ENCODE data around the gene LEF1. TPM values are rescaled to one million over a fixed set of nuclear protein-coding genes. Genes with fewer than 3 reads are reported as not detected.

The LEF1 gene
- total and polyA plus RNA-seq, 4 experiments from 2014 or later = 307 to 399 (median 372) TPM

GRCh38 chr4:108152980-108153379 lies 15.8 kb downstream of the LEF1 start:
- H3K4me1 ChIP-seq (ENCODE audit: insufficient read depth, low read length) = peaks cover 96% of the 10 kb centered on the region
- peaks cover 56 to 73% (median 65%) of the 10 kb centered on the region in 4 donors for H3K4me1 Mint-ChIP-seq
- intact Hi-C loops (cut with micrococcal nuclease) = no loop called here

DNA sequence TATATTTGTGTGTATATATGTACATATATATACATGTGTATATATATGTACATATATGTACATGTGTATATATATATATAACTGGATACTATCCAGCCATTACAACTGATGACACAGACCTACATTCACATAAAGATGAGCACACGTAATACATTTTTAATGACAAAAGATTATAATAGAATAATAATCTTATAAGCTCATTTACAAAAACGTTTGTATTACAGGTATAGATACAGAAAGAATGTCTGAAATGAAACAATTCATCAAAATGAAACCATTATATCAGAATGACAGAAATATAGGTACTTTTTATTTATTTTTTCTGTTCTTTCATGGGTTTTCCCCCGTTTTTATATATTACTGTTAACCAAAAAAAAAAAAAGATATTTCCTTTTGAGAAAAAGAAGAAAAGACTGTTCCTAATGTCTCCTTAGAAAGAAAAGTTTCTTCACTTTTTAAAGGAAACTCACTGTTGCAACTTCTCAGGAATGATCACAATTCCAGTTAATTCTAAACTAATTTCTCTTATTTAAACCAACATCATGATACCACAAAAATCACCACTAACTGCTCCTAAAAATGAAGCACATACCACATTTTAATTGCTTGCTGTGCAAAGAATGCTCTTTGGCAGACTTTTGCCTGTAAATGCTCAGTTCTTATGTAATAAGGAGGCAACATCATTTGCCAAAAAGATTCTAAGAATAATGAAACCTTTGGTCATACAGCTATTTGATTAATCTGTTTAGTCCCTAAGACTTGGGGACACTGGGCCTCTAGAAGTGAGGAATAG lies 18.9 kb downstream of the LEF1 start:
- CTCF ChIA-PET (ENCODE audit: partially characterized antibody) = interaction anchor here (0.7 to 1.5 kb wide), 7 partner anchors 21 to 285 kb away, joined by 3 to 5 read pairs (median 3); no protein-coding TSS in a partner anchor

More at GRCh38 chr4:108152980-108153379, 15.8 kb downstream of the LEF1 start:
- ChIA-PET CTCF (ENCODE audit: partially characterized antibody) (no interaction called here), POLR2A (ENCODE audit: partially characterized antibody) (interaction anchor here (1.3 to 2.9 kb wide), 3 partner anchors 8 to 45 kb away, joined by 6 to 11 read pairs (median 7); no protein-coding TSS in a partner anchor)
- Histone ChIP-seq H3K27me3 (ENCODE audit: insufficient read depth, low read length) (no peaks in the 10 kb centered on the region), H3K27ac (ENCODE audit: low read depth, low read length) (no peak overlapping the region), H3K9me3 (ENCODE audit: control insufficient read depth in 1 of 2, low read length in 2 of 2) (no peaks in the 10 kb centered on the region), H3K4me3 (ENCODE audit: low read length in 2 of 2) (no peak overlapping the region), H3K36me3 (ENCODE audit: insufficient read depth, low read length) (peaks cover 12% of the 10 kb centered on the region)
- peak overlapping the region; percentile 36 to 86 (median 80) for H3K27ac Mint-ChIP-seq
- H3K27me3 Mint-ChIP-seq = no peaks in the 10 kb centered on the region
- H3K4me3 Mint-ChIP-seq = peak overlapping the region; percentile 41 to 82 (median 65)
- no peak for DNase-seq
- H3K36me3 Mint-ChIP-seq = peaks cover 26 to 62% of the 10 kb centered on the region in 2 donors
- peaks cover 0 to 2% (median 0%) of the 10 kb centered on the region in 8 donors for H3K9me3 Mint-ChIP-seq

DNA sequence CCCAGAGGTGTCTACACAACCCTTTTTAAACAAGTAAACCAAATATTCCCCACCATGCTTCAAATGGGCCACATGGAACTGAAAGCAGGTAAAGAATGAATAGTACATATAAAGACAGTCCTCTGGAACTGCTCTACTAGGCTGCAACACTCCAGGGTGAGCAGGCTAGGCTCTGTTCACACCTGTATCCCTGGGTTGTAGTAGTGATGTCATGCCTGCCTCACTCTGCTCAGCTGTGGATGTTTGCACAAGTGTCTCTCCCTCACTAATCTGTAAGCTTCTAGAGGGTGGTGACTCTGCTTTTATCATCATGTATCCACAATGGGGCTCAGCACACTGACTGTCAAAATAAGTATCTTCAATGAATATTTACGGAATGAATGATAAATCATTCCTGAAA lies 20.4 kb downstream of the LEF1 start:
- CTCF ChIA-PET (ENCODE audit: partially characterized antibody) = no interaction called here
- peaks cover 28 to 76% of the 10 kb centered on the region in 2 donors for H3K36me3 Mint-ChIP-seq
- H3K4me3 ChIP-seq (ENCODE audit: low read length in 2 of 2) = no peak overlapping the region
- intact Hi-C loops (cut with micrococcal nuclease) = no loop called here
- H3K27ac Mint-ChIP-seq = peak overlapping the region; percentile 8 to 86 (median 40)
- peaks cover 0 to 2% (median 0%) of the 10 kb centered on the region in 8 donors for H3K9me3 Mint-ChIP-seq
- H3K9me3 ChIP-seq (ENCODE audit: control insufficient read depth in 1 of 2, low read length in 2 of 2) = no peaks in the 10 kb centered on the region
- POLR2A ChIA-PET (ENCODE audit: partially characterized antibody) = interaction anchor here (1.0 to 3.4 kb wide), 5 partner anchors 9 to 41 kb away, joined by 3 to 13 read pairs (median 4); no protein-coding TSS in a partner anchor
- peak overlapping the region; percentile 12 for H3K27ac ChIP-seq (ENCODE audit: low read depth, low read length)
- H3K4me1 Mint-ChIP-seq = peaks cover 77 to 93% (median 84%) of the 10 kb centered on the region in 4 donors
- no peaks in the 10 kb centered on the region for H3K27me3 ChIP-seq (ENCODE audit: insufficient read depth, low read length)
- peak overlapping the region in 7 of 8 donors; percentile 22 to 75 (median 49) for H3K4me3 Mint-ChIP-seq
- H3K27me3 Mint-ChIP-seq = peaks cover 0 to 1% of the 10 kb centered on the region in 2 donors
- H3K36me3 ChIP-seq (ENCODE audit: insufficient read depth, low read length) = peaks cover 12% of the 10 kb centered on the region
- DNase-seq = peak in 2 of 5 donors; percentile 28 to 72
- H3K4me1 ChIP-seq (ENCODE audit: insufficient read depth, low read length) = peaks cover 96% of the 10 kb centered on the region

More for the DNA sequence above, 18.9 kb downstream of the LEF1 start:
- Histone ChIP-seq H3K4me1 (ENCODE audit: insufficient read depth, low read length) (peaks cover 96% of the 10 kb centered on the region), H3K9me3 (ENCODE audit: control insufficient read depth in 1 of 2, low read length in 2 of 2) (no peaks in the 10 kb centered on the region), H3K27ac (ENCODE audit: low read depth, low read length) (peak overlapping the region; percentile 34), H3K4me3 (ENCODE audit: low read length in 2 of 2) (no peak overlapping the region), H3K36me3 (ENCODE audit: insufficient read depth, low read length) (peaks cover 12% of the 10 kb centered on the region), H3K27me3 (ENCODE audit: insufficient read depth, low read length) (no peaks in the 10 kb centered on the region)
- H3K27me3 Mint-ChIP-seq = peaks cover 0 to 1% of the 10 kb centered on the region in 2 donors
- intact Hi-C loops (cut with micrococcal nuclease) = loop anchor here (1.0 to 2.0 kb wide), 2 partner anchors 7 to 15 kb away; no protein-coding TSS in a partner anchor
- POLR2A ChIA-PET (ENCODE audit: partially characterized antibody) = interaction anchor here (0.9 to 3.4 kb wide), 5 partner anchors 9 to 86 kb away, joined by 3 to 13 read pairs (median 10); no protein-coding TSS in a partner anchor
- H3K36me3 Mint-ChIP-seq = peaks cover 28 to 66% of the 10 kb centered on the region in 2 donors
- peak overlapping the region; percentile 26 to 68 (median 48) for H3K27ac Mint-ChIP-seq
- H3K4me1 Mint-ChIP-seq = peaks cover 64 to 79% (median 71%) of the 10 kb centered on the region in 4 donors
- H3K4me3 Mint-ChIP-seq = peak overlapping the region in 6 of 8 donors; percentile 8 to 59 (median 30)
- peaks cover 0 to 2% (median 0%) of the 10 kb centered on the region in 8 donors for H3K9me3 Mint-ChIP-seq
- no peak for DNase-seq

DNA sequence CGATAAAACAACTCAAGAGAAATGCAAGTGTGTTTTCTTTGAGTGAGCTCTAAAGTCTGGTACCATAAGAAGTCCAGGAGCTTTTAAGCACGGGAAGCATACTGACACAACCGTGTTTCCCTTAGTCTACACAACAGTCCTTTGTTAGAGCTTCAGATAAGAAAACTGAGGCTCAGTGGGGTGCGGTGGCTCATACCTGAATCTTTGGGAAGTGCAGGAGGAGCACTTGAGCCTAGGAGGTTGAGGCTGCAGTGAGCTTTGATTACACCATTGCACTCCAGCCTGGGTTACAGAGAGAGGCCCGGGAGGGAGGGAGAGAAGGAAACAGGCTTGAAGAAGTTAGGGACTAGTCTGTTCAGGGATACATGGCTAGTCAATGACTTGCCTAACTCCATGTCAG lies 21.9 kb downstream of the LEF1 start:
- H3K27me3 ChIP-seq (ENCODE audit: insufficient read depth, low read length) = no peaks in the 10 kb centered on the region
- ChIA-PET CTCF (ENCODE audit: partially characterized antibody) (interaction anchor here (0.7 kb wide), 1 partner anchor 428 kb away, joined by 4 read pairs; no protein-coding TSS in a partner anchor), POLR2A (ENCODE audit: partially characterized antibody) (interaction anchor here (0.6 to 14.8 kb wide), 8 partner anchors 9 to 1564 kb away, joined by 3 to 159 read pairs (median 4); partner anchors contain the start of gene LEF1)
- Mint-ChIP-seq H3K4me1 (peaks cover 74 to 93% (median 83%) of the 10 kb centered on the region in 4 donors), H3K27ac (peak overlapping the region in 6 of 7 donors; percentile 9 to 86 (median 68)), H3K36me3 (peaks cover 14 to 66% of the 10 kb centered on the region in 2 donors), H3K4me3 (peak overlapping the region in 6 of 8 donors; percentile 49 to 75 (median 71)), H3K27me3 (peaks cover 0 to 1% of the 10 kb centered on the region in 2 donors), H3K9me3 (peaks cover 0 to under 1% (median 0%) of the 10 kb centered on the region in 8 donors)
- DNase-seq = no peak
- no peak overlapping the region for H3K27ac ChIP-seq (ENCODE audit: low read depth, low read length)
- H3K36me3 ChIP-seq (ENCODE audit: insufficient read depth, low read length) = peaks cover 12% of the 10 kb centered on the region
- intact Hi-C loops (cut with micrococcal nuclease) = loop anchor here (1.0 kb wide), 1 partner anchor 8 kb away; no protein-coding TSS in a partner anchor
- no peaks in the 10 kb centered on the region for H3K9me3 ChIP-seq (ENCODE audit: control insufficient read depth in 1 of 2, low read length in 2 of 2)
- H3K4me3 ChIP-seq (ENCODE audit: low read length in 2 of 2) = no peak overlapping the region
- H3K4me1 ChIP-seq (ENCODE audit: insufficient read depth, low read length) = peaks cover 96% of the 10 kb centered on the region

DNA sequence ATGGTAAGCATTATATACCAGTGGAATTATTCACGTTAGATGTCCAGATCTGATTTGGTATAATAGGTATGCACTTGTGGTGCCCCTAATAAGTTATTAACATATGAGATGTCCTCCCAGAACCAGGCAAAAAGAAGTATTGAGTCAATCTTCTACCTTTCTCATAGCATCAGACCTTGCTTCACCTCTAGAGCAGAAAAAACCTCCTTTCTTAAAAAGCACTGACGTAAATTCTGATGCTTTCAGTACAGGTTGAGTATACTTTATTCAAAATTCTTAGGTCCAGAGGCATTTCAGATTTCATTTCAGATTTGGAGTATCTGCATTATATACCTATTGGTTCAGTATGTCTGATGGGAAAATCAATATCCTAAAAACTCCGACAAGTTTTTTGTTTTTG lies 22.4 kb downstream of the LEF1 start:
- intact Hi-C loops (cut with micrococcal nuclease) = no loop called here
- Mint-ChIP-seq H3K27me3 (peaks cover 0 to 1% of the 10 kb centered on the region in 2 donors), H3K27ac (peak overlapping the region in 6 of 7 donors; percentile 63 to 86 (median 70)), H3K4me3 (peak overlapping the region in 5 of 8 donors; percentile 12 to 75 (median 70)), H3K4me1 (peaks cover 75 to 93% (median 84%) of the 10 kb centered on the region in 4 donors), H3K9me3 (no peaks in the 10 kb centered on the region), H3K36me3 (peaks cover 10 to 67% of the 10 kb centered on the region in 2 donors)
- ChIA-PET POLR2A (ENCODE audit: partially characterized antibody) (interaction anchor here (0.9 to 14.8 kb wide), 7 partner anchors 9 to 26 kb away, joined by 3 to 159 read pairs (median 6); partner anchors contain the start of gene LEF1), CTCF (ENCODE audit: partially characterized antibody) (no interaction called here)
- no peaks in the 10 kb centered on the region for H3K27me3 ChIP-seq (ENCODE audit: insufficient read depth, low read length)
- no peaks in the 10 kb centered on the region for H3K9me3 ChIP-seq (ENCODE audit: control insufficient read depth in 1 of 2, low read length in 2 of 2)
- no peak overlapping the region for H3K4me3 ChIP-seq (ENCODE audit: low read length in 2 of 2)
- no peak overlapping the region for H3K27ac ChIP-seq (ENCODE audit: low read depth, low read length)
- peaks cover 10% of the 10 kb centered on the region for H3K36me3 ChIP-seq (ENCODE audit: insufficient read depth, low read length)
- no peak for DNase-seq
- H3K4me1 ChIP-seq (ENCODE audit: insufficient read depth, low read length) = peaks cover 96% of the 10 kb centered on the region

DNA sequence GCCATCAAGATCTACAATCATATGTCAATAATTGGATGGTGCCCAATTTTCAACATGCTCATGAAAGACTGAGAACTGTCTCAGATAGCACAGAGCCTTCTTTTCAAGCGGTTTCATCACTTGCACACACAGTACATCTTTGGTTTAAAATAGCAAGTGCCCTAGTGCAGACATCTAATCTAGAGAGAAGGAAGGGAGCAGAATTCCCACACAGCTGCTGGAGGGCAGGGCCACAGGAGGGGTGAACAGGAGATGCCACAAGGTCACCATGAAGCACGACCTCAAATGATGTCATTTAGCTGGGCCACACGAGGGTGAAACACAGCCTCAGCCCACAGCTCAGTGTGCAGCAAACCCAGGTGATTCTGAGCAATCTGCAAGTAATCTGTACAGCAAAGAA lies 24.3 kb downstream of the LEF1 start:
- POLR2A ChIA-PET (ENCODE audit: partially characterized antibody) = interaction anchor here (0.8 to 14.8 kb wide), 7 partner anchors 9 to 36 kb away, joined by 3 to 159 read pairs (median 6); no protein-coding TSS in a partner anchor
- CTCF ChIA-PET (ENCODE audit: partially characterized antibody) = interaction anchor here (1.1 to 1.5 kb wide), 2 partner anchors 13 to 52 kb away, joined by 3 to 4 read pairs; no protein-coding TSS in a partner anchor

More for the DNA sequence above, 24.3 kb downstream of the LEF1 start:
- no peak overlapping the region for H3K27ac ChIP-seq (ENCODE audit: low read depth, low read length)
- H3K36me3 ChIP-seq (ENCODE audit: insufficient read depth, low read length) = peaks cover 14% of the 10 kb centered on the region
- H3K27me3 Mint-ChIP-seq = peaks cover 0 to 1% of the 10 kb centered on the region in 2 donors
- peak overlapping the region; percentile 18 to 81 (median 62) for H3K4me3 Mint-ChIP-seq
- peaks cover 79 to 96% (median 87%) of the 10 kb centered on the region in 4 donors for H3K4me1 Mint-ChIP-seq
- peaks cover 97% of the 10 kb centered on the region for H3K4me1 ChIP-seq (ENCODE audit: insufficient read depth, low read length)
- H3K9me3 Mint-ChIP-seq = no peaks in the 10 kb centered on the region
- intact Hi-C loops (cut with micrococcal nuclease) = loop anchor here (2.0 to 5.0 kb wide), 3 partner anchors 14 to 37 kb away; no protein-coding TSS in a partner anchor
- H3K4me3 ChIP-seq (ENCODE audit: low read length in 2 of 2) = no peak overlapping the region
- DNase-seq = peak in 1 of 5 donors; percentile 52
- no peaks in the 10 kb centered on the region for H3K27me3 ChIP-seq (ENCODE audit: insufficient read depth, low read length)
- H3K27ac Mint-ChIP-seq = peak overlapping the region; percentile 15 to 86 (median 74)
- H3K36me3 Mint-ChIP-seq = peaks cover 8 to 66% of the 10 kb centered on the region in 2 donors
- H3K9me3 ChIP-seq (ENCODE audit: control insufficient read depth in 1 of 2, low read length in 2 of 2) = no peaks in the 10 kb centered on the region

Measured in CD4-positive, alpha-beta memory T cell (primary cell).